CD4-positive, alpha-beta T cell treated with Interleukin-4 for 1 hour (primary cell): ENCODE measurements around the gene ESR1.
"Not testable (repeated sequence)": the region's sequence is repeated elsewhere in the genome, so short reads cannot be mapped to it uniquely, and the experiment has no call there.

Experiments
- DNase-seq, 2 donors: peaks; one replicate each; pipeline ENCODE4 v3.0.0-alpha.2; 2020 to 2022

ESR1 gene

DNA sequence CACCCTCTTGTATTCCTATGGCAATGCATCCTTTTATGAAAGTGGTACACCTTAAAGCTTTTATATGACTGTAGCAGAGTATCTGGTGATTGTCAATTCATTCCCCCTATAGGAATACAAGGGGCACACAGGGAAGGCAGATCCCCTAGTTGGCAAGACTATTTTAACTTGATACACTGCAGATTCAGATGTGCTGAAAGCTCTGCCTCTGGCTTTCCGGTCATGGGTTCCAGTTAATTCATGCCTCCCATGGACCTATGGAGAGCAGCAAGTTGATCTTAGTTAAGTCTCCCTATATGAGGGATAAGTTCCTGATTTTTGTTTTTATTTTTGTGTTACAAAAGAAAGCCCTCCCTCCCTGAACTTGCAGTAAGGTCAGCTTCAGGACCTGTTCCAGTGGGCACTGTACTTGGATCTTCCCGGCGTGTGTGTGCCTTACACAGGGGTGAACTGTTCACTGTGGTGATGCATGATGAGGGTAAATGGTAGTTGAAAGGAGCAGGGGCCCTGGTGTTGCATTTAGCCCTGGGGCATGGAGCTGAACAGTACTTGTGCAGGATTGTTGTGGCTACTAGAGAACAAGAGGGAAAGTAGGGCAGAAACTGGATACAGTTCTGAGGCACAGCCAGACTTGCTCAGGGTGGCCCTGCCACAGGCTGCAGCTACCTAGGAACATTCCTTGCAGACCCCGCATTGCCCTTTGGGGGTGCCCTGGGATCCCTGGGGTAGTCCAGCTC is 292.1 kb downstream of the ESR1 start:
- DNase-seq, result no peak

DNA sequence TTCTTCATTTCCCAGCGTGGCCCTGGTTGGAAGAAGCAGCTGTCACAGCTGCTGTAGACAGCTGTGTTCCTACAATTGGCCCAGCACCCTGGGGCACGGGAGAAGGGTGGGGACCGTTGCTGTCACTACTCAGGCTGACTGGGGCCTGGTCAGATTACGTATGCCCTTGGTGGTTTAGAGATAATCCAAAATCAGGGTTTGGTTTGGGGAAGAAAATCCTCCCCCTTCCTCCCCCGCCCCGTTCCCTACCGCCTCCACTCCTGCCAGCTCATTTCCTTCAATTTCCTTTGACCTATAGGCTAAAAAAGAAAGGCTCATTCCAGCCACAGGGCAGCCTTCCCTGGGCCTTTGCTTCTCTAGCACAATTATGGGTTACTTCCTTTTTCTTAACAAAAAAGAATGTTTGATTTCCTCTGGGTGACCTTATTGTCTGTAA is 292.7 kb downstream of the ESR1 start:
- peak in 1 of 2 donors; percentile 23 for DNase-seq

DNA sequence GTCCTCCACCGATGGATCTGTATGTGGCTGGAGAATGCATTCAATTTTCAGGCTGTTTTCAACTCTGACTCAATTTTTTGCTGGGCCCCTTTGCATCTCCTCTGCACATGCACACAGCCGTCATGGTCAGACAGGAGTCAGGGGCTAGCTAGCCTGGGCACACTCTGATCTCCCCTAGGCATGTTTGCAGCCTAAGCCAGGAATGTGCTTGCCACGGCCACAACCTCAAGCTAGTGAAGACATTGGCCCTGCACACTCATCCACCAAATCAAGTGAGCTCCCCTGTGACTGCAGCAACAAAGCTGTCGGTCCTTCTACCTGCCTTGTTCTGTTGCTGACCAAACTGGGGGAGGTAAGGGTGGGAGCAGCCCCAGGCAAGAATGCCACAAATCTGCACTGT is 300.5 kb downstream of the ESR1 start:
- no peak for DNase-seq

DNA sequence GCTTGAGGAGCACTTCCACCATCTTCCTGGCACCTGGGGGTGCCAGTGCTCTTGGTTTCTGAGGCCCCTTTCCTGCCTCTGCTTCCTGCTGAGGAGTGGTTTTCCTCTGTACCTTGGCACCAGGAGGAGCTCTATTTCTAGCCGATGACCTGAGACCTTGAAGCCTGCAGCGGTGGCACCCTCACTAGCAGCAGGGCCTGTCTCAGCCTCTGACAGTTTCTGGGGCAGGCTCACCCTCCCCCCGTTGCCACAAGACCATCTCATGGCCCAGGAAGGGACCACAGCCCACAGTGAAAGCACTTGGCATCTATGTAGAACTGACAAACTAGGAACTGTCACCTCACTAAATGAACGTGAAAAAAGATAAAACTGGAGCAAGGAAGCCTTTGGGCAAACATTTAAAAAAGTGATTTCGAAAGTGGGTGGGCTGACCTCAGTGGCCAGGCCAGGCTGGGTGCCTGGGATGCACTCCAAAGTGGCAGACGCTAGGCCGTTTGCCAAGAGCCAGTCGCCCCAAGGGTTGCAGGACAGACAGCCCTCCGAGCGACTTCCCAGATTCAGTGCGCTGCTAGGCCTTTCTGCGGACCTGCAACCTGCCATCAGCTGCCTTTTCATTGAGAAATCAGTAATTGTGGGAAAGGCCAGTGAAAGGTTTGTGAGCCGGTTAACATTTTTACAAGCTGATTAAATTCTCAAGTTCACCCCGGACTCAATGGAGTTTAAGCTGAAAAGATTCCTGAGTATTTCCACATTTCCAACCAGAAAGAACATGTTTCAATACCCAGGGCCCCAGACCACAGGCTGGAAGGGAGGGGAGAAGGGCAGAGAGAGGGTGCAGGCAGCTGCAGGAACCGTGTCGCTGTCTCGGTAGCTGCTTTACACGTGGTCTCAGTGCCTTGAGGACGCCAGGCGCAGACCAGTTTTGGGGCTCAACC is 303.7 kb downstream of the ESR1 start:
- no peak for DNase-seq

DNA sequence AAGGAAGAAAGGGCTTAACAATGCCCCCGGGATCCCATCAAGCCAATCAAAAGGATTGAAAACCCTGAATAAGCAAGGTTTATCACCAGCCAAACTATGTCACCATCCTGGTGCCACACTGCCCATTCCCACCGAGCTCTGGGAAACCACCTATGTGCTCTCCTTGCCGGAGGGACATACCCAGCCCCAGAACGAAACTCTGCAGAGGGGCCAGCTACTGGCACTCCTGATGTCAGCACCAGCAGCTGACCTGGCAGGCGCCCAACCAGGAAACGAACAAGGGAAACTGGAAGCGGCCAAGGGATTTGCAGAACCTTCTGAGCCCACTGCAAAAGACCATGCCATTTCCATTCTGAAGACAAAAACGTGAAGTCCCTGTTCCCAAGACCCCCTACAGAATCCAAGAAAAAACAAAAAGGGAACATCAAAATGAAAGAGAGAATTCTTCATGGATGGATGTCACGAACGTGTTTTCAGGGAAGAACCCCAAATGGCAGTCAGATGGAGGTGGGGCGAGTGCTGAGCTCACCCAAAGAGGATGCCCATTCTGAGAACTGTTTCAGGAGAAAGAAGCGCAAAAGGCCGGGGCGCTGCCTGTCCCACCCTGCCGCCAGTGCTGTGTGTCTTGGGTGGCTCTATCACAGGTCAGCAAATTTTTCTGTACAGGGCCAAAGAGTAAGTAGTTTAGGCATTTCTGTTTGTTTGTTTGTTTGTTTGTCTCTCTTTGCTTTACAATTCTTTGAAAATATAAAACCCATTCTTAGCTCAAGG is 305.2 kb downstream of the ESR1 start:
- no peak for DNase-seq

DNA sequence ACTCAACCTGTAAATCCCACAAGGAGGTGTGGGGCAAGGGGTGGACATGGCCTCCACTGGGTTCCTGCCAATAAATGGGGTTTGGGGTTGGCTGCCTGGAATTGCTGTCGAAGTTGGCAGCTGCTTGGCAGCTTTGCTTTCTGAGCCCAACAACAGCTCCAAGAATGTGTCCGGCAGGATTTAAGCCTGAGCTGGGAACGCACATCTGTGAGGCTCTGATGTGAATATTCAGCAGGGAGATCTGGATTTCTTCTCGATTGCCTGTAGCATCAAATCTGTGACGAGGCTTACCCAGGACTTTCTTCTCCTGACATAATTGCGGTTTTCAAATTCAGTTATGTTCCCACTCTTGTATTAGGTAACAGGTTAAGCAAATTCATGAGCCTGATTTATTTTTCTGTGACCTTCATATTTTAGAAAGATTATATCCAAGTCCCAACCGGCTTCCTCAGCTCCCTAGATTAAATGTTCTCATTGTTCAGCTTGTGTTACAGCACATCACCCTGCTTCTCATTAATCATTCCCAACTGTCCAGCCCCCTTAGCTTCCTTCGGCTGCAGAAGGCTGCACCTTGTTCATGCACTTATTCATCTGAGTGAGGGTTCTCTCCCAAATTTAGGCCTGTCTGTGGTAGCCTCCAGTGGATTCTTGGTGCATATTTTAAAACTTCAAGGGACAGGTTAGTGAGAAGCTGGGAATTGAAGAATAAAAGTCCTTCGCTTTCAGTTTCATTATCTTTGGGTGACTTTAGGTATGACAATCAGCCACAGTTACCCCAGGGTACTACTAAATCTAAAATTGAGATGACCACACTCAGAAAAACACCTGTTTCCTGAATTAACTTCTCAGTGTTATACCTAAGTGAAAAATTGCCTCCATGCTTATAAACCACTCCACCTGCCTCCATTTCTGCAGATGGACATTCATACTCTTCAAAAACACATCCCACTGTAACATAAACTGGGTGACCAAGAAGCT is 310.0 kb downstream of the ESR1 start:
- DNase-seq, result no peak

DNA sequence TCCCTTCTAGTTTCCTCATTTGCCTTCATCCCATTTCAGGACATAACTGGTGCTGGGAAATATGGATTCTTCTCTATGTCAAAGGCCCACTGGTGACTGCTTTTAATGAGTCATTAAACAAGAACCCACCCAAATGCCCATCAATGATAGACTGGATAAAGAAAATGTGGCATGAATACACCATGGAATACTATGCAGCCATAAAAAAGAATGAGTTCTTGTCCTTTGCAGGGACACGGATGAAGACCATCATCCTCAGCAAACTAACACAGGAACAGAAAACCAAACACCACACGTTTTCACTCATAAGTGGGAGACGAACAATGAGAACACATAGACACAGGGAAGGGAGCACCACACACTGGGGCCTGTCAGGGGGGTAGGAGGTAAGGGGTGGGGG is 310.7 kb downstream of the ESR1 start:
- DNase-seq, result no peak

DNA sequence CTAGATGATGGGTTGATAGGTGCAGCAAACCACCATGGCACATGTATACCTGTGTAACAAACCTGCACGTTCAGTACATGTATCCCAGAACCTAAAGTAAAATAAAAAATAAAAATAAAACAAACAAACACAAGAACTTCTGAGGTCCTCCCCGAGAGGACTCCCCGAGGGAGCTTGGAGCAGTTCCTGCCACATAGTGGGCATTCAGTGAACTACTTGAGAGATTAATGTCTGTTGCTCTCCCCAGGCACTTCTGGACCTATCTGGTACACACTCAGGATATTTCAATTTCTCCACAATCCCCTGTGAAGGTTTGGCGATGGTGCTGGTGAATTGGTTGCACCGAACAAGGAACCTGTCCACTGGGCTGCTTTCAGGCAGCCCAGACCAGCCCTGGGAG is 311.2 kb downstream of the ESR1 start:
- no peak for DNase-seq

DNA sequence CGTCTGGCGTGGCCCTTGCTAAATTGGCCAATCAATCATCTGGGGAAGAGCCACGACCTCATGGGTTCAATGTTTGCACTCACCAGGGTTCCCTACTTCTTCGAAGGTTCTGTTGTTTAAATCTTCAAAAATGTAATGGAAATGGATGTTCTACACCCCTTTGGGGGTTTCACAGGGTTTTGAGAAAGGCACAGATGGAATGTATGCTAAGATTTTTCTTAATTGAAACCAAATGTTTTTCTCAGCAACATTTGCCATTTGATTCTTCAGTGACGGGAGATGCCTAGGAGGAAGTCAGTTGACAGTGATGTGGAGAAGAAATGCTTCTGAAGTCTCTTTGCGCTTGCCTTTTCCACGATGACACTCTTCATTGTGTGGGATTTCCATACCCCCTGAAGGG is 312.3 kb downstream of the ESR1 start:
- no peak for DNase-seq

DNA sequence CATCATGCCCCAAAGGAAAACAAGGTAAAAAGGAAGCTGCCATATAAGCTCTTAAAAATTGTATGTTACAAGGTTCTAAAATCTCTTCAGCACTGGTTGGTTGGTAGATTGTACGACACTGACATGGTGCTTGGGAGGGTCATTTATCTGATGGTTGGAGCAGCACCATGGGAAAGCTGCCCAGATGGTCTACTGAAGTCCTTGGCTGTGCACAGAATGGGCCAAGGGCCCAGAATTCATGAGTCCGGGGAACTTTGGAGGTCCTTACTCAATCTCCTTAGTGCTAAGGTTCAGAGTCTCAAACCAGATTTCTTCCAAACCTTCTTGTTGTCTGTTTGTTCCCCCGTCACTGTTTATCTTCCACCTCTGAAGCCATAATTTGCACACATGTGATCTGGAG is 314.4 kb downstream of the ESR1 start:
- DNase-seq, result no peak

DNA sequence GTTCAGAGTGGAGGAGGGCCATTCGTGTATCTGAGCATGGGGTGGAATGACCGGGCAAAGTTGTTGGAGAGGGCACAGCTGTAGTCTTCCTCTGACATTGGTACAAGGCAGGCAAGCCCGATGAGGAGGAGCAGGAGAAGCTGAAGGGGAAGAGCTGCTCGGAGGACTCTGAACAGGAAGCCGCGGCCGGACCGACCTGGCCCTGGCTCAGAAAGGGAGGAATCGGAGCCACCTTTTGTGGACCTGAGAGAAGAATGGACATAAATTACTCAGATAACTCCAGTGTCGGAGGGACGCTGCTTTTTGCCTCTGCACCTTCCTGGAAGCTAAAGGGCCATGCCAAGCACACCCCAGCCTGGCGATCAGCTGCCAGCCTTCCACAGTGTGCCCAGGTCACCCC is 315.0 kb downstream of the ESR1 start:
- DNase-seq, result no peak

DNA sequence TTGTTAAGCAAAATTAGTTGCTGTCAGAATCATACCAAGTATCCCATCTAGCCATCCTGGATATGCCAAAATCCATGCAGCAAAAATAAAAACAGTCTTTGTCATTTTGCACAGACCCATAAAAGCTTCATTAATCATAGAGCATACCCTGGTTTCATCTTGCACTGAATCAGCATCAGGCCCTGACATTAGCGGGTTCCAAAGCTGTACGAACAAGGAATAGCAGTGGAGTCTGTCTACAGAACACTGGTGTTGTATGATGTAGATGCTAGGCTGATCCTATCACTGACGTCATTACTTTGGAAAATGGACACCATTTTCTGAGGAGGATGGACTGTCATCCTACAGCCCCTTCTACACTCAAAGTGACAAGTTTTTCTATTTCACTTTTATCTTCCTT is 315.6 kb downstream of the ESR1 start:
- no peak for DNase-seq

DNA sequence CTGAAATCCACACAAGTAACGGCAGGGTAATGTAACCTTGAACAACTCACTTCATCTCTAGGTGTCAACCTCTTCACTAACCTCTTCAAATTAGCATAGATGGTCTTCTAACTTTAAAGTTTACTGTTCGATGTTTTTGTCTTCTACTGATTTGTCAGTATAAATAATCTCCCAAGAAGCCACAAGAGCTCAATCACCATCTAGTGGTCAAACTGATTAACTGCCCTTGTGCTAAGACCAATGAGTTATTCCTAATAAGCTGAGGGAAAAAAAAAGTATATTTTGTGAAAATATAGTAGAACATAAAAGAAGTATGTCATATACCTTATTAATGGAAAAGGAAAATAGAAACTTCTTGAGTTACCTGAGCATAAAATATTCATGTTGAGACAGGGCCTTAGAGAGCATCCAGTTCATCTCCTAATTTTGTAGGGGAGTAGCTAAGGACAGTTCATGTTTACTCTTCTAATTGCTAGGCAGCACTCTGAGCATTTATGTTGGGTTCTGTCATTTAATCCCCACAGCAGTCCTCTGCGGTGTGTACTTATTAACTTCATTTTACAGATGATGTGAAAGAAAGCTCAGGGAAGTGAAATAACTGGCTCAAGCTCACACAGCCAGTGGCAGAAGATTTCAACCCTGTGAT is 317.1 kb downstream of the ESR1 start:
- peak in 1 of 2 donors; percentile 42 for DNase-seq

DNA sequence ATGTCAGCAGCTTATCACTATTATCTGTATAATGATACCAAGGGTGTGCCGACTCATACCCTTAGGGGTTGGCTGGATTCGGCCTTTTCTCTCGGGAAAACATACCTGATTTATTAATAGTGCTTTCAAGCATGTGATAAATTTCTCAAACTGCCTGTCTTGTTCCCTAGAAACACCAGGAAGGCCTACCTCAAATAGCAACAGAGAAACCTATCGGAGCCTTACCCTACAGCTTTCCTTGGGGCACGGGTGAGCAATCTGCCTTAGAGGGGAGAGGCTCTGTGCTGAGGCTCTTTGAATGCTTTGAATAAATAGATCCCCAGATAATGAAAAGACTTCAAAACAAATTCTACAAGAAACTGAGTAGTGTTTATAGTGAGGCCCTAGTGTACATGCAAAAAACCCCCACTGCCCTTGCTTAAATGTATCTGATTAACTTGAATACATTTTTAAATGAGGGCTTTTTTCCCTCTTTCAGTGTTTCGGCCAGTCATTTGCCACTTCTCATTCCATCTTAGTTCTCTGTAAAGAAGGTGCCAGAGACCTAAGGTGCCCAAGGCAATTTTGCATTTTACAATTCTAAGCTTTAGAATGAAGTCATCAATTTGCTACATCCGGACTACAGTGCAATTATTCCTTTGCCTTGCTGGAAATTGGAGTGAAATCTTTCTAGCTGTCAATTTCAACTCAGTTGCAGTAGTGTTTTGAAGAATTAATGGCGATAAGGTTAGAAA is 320.1 kb downstream of the ESR1 start:
- no peak for DNase-seq

DNA sequence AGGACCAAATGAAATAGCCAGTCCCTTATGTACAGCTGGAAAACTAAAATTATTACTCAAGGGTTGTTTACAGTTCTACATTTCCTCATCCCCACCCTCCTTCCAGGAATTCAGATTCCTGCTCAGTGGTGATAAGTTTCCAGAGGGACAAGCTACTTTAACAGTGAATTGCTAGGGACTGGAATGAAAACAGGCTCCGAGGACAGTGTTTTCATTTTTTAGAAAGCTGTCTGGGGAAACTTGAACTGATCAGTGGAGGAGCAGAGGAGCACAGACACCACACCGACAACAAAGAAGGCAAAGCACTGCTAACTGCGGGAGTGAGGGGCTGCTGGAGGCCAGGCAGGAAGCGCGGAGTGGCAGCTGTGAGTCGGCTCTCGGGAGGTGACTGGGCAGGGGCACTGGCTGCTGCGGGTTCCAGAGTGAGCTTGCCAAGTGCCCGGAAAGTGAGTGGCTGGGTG is 322.2 kb downstream of the ESR1 start:
- no peak for DNase-seq

DNA sequence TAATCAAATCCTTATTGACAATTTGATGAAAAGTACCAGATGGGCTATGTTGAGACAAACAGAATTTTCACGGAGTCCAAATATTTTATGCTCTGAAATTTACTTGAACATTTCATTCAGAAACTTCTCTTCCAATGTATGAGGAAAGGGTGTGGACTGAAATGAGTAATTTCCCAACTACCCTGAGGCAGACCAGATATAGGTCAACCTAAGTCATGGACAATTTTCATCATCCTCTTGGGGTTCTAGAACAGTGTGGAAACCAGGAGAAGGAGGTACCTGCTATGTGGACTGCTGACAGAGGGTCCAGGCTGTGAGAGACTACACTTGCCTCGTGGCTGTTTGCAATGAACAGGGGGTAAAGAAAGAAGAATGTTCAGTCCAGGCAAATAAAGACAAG is 323.0 kb downstream of the ESR1 start:
- no peak for DNase-seq

DNA sequence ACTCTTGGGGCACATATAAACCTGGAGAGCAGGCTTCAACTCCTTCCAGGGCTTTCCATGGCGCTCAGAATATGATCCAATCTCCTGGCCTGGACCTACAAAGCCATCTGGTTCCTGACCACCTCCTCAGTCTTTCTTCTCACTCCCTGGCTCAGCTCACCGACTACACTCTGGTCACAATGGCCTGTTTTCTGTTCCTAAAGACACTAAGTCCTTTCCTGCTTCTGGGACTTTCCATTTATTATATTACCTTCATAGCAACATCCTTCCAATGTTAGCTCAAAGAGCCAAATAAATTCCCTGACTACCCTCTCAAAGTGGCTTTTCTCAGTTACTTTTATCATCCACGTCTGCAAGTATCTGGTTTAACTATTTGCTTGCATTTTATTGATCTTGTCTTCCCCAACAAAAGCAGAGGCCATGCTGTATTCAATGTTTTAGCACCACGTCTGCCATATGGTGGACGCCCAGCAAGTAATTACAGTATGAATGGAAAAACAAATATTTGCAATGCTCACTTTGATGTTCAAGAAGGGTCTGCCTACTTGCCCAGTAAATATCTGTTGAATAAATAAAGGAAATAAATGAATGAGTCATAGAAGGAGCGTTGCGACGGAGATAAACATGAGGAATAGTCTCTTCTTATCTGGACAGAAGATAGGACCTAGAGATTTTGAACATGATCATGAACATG is 328.4 kb downstream of the ESR1 start:
- DNase-seq, result no peak

DNA sequence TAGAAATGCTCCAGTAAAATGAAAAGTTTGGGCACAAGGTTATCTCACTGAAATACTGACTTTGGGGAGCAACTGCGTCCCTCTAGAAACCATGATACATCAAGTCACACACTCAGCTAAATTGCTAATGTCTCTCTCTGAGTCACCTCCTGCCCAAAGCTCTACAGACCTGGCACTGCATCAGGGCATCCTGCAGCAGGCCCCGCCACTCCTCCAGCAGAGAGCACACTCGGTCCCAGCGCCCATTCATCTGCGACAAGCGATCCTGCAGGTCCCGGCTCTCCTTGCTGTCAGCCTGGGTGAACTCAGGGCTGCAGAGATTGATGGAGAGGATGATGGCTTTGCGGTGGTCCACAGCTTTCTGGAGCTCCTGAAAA is 329.0 kb downstream of the ESR1 start:
- DNase-seq, result no peak

DNA sequence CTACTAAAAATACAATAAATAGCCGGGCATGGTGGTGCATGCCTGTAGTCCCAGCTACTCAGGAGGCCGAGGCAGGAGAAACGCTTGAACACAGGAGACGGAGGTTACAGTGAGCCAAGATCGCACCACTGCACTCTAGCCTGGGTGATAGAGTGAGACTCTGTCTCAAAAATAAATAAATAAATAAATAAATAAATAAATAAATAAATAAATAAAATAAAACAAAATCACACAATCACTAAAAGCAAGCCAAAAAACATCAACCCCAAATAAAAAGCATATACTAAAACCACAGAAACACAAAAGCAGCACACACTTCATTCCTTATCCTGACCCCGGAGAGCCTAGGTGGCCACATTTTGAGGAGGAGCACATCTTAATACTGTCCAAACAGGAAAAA is 330.9 kb downstream of the ESR1 start:
- DNase-seq, result not testable (repeated sequence)

DNA sequence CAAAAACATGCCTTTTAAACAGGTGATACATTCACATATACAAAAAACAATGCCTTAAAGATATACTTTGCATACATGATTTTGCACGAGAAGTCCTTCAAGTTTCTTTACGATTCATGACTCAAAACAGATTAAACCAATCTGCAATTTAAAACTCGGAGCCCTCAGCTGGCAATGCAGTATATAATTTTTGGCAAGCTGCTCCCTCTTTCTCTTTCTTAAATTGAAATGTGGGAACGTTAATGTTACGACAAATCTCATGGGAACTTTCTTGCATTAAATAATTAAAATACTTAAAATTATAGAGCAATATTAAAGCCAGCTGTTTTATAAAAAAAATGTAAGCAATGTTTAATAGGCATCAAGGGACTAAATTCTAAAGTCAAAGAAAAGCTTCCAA is 334.6 kb downstream of the ESR1 start:
- no peak for DNase-seq
